KOPT-K1 (cell line): ENCODE data around the gene ZNF598.
"Not testable (repeated sequence)": the region's sequence is repeated elsewhere in the genome, so short reads cannot be mapped to it uniquely, and the experiment has no call there.

Source experiments
- H3K27ac ChIP-seq: fragments of 200-600 bp; sonication (generic); 2 replicates; pipeline ENCODE4 v1.5.1; 2016; ENCODE audit warnings: antibody characterized with exemption, mild to moderate bottlenecking, low read depth, low read length; ENCODE audit not compliant: poor library complexity, severe bottlenecking
- H3K36me3 ChIP-seq: fragments of 200-600 bp; sonication (generic); 2 replicates; pipeline ENCODE4 v1.5.1; 2017; ENCODE audit warnings: antibody characterized with exemption, mild to moderate bottlenecking, low read length, moderate library complexity; ENCODE audit not compliant: insufficient read depth
- H3K9me3 ChIP-seq: fragments of 200-600 bp; sonication (generic); 2 replicates; pipeline ENCODE4 v1.5.1; 2017; ENCODE audit warnings: antibody characterized with exemption, low read length, mild to moderate bottlenecking; ENCODE audit not compliant: insufficient read depth, poor library complexity, severe bottlenecking

Gene ZNF598

GRCh38 chr16:1975432-1976215, 34.0 kb downstream of the ZNF598 start:
- Histone ChIP-seq H3K36me3 (peaks cover 54% of the 10 kb centered on the region), H3K9me3 (no peaks in the 10 kb centered on the region)

DNA sequence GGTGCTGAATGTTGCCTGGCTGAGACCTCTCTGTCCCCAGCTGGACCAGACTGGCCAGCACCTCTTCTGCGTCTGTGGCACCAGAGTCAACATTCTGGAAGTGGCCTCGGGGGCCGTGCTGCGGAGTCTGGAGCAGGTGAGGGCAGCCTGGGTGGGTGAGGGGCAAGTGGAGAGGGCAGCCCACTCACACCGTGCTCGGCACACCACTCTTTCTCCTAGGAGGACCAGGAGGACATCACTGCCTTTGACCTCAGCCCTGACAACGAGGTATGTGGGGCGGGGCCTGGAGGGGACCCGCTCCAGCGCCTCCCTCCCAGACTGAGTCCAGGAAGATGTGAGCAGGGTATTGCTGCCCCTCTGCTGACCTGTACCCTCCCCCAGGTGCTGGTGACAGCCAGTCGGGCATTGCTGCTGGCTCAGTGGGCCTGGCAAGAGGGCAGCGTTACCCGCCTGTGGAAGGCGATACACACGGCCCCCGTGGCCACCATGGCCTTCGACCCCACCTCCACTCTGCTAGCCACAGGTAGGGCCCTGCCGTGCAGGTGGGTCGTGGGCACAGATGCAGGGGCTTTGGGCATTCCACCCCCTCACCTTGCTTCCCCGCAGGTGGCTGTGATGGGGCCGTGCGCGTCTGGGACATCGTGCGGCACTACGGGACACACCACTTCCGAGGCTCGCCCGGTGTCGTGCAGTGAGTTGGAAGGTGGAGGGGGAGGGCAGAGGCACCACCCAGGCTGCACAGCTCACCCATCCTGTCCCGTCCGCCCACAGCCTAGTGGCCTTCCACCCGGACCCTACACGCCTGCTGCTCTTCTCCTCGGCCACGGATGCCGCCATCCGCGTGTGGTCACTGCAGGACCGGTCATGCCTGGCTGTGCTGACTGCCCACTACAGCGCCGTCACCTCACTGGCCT, 35.2 kb downstream of the ZNF598 start:
- peaks cover 50% of the 10 kb centered on the region for H3K36me3 ChIP-seq
- H3K9me3 ChIP-seq, result no peaks in the 10 kb centered on the region
- no peak overlapping the region for H3K27ac ChIP-seq

More at GRCh38 chr16:1975432-1976215, 34.0 kb downstream of the ZNF598 start:
- H3K27ac ChIP-seq, result no peak overlapping the region

DNA sequence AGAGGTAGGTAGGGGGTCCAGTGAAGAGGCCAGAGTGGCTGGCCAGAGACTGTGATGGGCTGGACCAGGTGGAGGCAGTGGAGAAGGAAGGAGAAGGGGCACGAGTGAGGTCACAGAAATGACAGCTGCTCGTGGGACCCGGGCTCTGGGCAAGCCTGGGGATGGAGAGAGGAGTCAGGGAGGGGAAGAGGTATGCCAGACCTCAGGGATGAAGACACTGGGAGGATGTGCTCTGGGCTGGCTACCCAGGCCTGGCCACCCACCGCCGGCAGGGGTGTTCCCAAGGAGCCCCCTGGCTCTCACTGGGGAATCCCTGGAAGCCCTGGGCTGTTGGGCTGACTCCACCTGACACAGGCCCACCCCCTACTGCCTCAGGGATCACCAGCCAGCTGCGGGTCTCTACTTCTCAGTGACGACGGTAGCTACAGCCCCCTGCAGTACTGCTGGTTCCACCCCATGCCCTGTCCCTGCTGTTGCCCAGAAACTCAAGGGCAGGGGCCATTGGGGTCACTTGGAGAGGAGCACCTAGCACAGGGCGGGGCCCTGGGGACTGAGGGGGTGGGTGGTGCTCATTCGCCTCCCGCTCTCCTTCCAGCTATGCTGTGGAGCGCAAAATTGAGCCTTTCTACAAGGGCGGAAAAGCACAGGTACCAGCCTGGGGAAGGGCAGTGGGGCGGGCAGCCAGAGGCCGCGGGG, 36.0 kb downstream of the ZNF598 start:
- Histone ChIP-seq H3K36me3 (peaks cover 46% of the 10 kb centered on the region), H3K9me3 (no peaks in the 10 kb centered on the region), H3K27ac (no peak overlapping the region)

DNA sequence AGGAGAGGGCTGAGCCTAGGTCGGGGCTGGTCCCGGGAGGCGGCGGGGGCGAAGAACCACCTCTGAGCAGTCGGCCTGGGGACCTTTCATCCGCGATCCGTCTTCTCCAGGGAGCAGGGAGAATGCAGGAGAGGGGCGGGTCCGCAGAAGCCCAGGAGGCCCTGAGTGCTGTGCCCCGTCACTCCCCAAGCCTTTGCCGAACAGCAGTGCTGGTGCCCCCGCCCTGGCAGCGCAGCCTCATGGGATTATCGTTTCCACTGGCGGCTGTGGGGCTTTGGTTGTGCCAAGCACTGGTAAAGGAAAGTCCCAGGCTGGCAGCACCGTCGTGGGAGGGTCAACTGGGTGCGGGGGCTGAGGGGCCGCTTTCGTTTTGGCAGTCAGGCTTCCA, 37.1 kb downstream of the ZNF598 start:
- Histone ChIP-seq H3K27ac (peak overlapping the region; percentile 77), H3K9me3 (no peaks in the 10 kb centered on the region), H3K36me3 (peaks cover 34% of the 10 kb centered on the region)

- Histone ChIP-seq H3K9me3 (no peaks in the 10 kb centered on the region), H3K36me3 (peaks cover 29% of the 10 kb centered on the region), H3K27ac (peak within 1 kb of the TSS; percentile 77)
Measured at GRCh38 chr16:1971796-1972489, 37.7 kb downstream of the ZNF598 start, which contains the start of gene TBL3. TSS of gene TBL3 (plus strand) at chr16:1972053. CDS start at chr16:1972165, 112 bp downstream.

GRCh38 chr16:1968146-1968953, 41.3 kb downstream of the ZNF598 start:
- H3K36me3 ChIP-seq, result peaks cover 8% of the 10 kb centered on the region
- H3K27ac ChIP-seq, result no peak overlapping the region
- H3K9me3 ChIP-seq, result no peaks in the 10 kb centered on the region

DNA sequence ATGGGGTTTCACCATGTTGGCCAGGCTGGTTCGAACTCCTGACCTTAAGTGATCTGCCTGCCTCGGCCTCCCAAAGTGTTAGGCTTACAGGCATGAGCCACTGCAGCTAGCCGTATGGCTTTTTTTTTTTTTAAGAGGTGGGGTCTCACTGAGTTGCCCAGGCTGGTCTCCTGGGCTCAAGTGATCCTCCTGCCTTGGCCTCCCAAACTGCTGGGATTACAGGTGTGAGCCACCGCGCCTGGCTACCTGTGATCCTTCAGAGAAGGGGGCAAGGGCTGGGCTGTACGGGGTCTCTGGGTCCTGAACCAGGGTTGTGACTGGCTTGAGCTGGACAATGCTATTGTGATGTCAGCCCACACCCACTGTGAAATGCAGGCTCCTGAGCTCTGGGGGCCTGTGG, 43.2 kb downstream of the ZNF598 start, which contains the start of gene RNF151:
RNF151 (plus strand) TSS at position 397 of the 400 bp plus-strand sequence. CDS start 26 bp downstream, outside the sequence.
- Histone ChIP-seq H3K27ac (peak within 1 kb of the TSS; percentile 81), H3K9me3 (no peaks in the 10 kb centered on the region), H3K36me3 (peaks cover 27% of the 10 kb centered on the region)

DNA sequence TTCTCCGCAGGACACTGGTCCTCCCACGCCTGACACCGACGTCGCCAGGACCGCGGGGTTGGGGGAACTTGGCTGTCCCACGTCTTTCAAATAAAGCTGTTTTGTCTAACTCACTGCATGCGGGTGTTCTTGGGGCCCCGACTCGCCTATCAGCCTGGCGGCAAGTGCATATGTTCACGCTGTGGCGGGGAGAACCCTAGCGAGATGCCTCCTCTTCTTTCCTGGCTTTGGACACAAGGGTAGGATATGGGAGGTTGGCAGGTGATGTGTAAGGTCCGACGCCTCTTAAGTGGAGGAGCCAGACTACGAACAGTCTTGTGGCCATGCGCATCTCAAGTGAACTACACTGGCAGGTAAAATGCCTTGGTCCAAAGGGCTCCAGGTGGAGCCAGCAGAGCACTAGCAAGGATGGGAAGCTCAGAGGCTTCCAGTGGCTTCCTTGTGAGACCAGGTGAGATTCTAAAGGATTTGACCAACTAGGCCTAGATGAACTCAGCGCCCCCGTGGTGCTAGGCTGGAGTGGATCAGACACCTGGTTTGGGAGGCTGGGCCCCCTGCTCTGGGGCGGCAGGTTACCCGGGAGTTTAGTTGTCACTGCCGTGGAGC, 44.1 kb downstream of the ZNF598 start:
- peak overlapping the region; percentile 81 for H3K27ac ChIP-seq
- peaks cover 35% of the 10 kb centered on the region for H3K36me3 ChIP-seq

GRCh38 chr16:1964506-1965395, 44.9 kb downstream of the ZNF598 start, which contains the start of gene RPS2:
TSS of gene RPS2 (minus strand) at chr16:1964826. CDS start at chr16:1964625, 201 bp downstream.
- Histone ChIP-seq H3K36me3 (peaks cover 35% of the 10 kb centered on the region), H3K9me3 (no peaks in the 10 kb centered on the region), H3K27ac (peak within 1 kb of the TSS; percentile 81)

More for the DNA sequence above, 44.1 kb downstream of the ZNF598 start:
- H3K9me3 ChIP-seq, result no peaks in the 10 kb centered on the region

DNA sequence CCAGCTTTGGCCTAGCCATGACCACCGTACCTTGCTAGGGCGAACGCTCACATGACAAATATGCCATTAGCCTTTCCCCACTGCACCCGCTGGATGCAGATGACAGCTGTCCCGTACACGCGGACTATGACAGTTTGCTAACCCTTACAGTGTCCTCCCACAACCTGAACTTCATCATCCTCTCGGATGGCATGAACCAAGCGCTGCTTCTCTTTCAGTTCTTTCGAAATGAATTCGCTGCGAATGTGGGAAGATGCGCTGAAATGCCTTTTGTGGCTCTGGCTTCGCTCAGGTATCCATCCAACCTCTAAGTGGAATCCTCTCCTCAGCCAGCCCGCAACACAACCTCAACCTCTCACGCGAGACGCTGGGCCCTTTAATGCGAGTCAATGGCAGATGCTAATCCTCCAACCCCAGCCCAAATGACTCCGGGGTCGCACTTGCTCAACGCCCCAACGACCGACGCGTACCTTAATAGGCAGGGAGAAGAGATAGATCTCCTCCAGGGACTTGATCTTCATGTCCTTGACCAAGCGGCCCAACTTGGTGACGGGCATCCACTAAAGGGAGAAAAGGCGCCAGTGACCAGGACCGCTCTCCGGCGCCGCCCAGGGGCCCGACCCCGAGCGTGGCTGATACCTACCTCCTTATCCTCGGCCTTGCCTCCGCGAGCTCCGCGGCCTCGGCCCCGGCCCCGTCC, 45.7 kb downstream of the ZNF598 start:
- Histone ChIP-seq H3K36me3 (peaks cover 35% of the 10 kb centered on the region), H3K9me3 (no peaks in the 10 kb centered on the region), H3K27ac (peak overlapping the region; percentile 81)

DNA sequence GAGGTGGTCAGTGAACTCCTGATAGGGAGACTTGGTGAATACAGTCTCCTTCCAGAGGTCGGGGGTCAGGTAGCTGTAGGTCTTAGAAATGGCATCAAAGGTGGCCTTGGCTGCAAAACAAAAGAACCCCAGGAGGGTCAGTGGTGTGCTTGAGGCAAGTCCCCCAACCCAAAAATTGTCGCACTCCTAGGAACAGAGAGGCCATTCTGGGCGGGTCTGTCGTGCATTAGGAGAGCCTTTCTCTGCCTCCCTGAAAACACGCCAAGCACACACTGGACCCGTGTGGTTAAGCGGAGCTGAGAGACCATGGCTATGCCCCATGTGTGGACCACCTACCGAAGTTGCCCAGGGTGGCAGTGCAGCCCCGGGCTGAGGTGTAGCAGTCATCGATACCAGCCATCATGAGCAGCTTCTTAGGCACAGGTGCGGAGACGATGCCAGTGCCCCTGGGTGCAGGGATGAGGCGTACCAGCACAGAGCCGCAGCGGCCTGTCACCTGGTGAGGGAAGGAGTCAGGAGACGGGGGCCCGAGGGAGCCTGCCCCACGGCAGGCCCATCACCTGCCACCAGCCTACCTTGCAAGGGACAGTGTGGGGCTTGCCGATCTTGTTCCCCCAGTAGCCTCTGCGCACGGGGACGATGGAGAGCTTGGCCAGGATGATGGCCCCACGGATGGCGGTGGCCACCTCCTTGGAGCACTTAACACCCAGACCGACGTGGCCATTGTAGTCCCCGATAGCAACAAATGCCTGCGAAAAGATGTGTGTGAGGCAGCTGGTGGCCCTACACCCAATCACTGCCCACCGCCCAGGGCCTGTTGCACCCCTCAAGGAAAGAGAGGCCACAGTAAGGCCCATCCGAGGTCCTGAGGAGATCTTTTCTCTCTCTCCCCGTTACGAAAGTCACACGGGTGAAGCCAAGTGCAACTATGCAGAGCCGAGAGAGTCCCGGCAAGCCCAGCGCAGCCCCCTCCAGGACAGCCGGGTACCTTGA, 47.2 kb downstream of the ZNF598 start:
- peaks cover 35% of the 10 kb centered on the region for H3K36me3 ChIP-seq
- H3K9me3 ChIP-seq, H3K27ac ChIP-seq: not testable (repeated sequence)
